HG03439 (cell line): ENCODE measurements around the gene INPP5E.

Source experiments
- ATAC-seq: cut with Tn5 transposase; IDR thresholded peaks from one replicate; pipeline ENCODE4 v1.9.1; 2021; ENCODE audit warnings: mild to moderate bottlenecking, moderate library complexity; ENCODE audit not compliant: unreplicated experiment

The INPP5E gene

DNA sequence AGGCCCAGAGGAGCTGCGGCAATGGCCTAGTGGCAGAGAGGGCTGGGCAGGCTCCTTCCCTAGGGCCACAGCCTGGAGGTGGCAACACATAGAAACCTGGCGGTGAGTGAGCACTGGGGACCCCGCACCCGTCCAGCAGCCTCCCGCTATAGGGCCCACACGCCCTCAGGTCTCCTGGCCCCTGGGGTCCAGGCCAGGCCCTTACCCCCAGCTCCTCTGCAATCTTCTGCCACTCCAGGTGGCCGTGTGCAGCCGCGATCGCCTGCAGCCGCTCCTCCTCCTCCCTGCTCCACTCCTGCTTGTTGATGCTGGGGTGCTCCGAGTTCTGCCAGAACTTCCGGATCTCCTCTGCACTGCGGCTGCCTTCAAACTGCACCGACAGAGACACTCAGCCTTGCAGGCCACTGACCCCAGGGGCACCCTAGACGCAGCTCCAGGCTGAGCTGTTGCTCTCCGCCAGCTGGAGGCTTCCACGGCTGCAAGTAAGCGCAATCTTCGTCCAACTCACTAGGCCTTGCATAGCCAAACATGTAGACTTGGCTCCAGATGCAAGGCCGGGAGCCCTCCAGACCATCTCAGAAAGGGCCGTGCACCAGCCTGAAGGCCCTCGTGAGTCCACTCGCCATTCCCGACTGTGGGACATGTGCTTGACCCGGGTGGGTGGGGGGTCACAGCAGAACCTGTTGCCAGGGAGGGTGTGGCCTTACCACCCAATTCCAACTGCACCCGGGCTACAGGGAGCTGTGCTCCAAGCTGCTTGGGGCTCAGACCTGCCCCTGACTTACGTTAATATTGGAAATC lies 47.7 kb downstream of the INPP5E start:
- ATAC-seq: no peak

DNA sequence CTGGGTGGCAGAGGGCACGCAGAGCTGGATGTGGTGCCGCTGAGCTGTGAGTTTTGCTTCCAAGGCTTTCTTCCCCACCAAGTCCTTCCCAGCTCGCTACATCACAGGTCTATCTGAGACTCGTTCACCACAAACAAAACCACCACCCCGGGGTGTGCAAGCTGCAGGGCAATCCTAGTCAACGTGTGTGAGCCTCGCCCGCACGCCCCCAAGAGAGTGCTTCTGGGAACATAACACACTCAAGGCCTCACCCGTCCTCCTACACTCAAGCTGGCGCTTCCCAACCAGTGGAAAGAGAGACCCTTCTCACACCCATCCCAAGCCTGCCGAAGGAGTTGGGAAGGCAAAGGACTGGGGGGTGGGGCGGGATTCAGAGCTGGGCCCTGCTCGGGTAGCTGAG lies 50.2 kb downstream of the INPP5E start:
- no peak for ATAC-seq

DNA sequence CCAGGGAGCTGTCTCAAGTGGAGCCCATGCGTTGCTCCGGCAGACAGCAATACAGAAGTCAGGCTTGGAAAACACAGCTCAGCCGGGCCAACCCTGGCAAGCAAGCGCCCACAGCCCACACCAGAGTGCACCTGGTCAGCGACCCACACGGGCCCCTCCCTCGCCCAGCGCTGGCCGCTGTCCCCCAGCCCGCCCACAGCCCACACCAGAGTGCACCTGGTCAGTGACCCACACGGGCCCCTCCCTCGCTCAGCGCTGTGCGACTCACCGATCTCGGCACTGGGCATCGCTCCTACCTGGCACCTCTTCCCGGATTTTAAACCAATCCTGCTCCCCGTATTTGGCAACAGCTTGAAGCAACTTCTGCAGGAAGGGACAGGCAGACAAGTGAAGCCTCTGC lies 52.4 kb downstream of the INPP5E start:
- ATAC-seq: no peak

DNA sequence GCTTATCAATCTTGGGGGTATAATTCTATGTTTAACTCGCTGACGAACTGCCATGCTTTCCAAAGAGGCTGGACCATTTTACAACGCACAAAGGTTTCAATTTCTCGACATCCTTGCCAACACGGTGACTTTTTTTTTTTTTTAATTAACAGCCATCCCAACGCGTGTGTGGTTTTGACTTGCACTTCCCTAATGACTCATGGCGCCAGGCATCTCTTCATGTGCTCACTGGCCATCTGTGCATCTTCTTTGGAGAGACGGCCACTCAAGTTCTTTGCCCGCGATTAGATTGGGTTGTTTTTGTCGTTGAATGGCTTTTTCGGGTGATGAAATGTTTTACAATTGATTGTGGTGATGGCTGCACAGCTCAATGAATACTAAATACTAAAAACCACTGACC lies 53.6 kb downstream of the INPP5E start:
- no peak for ATAC-seq

DNA sequence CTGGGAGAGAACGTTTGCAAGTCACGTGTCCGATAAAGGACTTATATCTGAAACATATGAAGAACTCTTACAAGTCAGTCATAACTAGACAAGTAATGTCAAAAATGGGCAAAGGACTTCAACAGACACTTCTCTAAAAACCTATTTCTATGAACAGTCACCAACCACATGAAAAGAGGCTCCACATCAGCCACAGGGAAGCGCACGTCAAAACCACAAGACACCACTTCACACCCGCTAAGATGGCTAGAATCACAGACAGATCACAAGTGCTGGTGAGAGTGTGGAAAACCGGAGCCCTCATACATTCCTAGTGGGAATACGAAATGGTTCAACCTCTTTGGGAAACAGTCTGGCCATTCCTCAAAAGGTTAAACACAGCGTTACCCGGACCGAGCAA lies 54.6 kb downstream of the INPP5E start:
- no peak for ATAC-seq

DNA sequence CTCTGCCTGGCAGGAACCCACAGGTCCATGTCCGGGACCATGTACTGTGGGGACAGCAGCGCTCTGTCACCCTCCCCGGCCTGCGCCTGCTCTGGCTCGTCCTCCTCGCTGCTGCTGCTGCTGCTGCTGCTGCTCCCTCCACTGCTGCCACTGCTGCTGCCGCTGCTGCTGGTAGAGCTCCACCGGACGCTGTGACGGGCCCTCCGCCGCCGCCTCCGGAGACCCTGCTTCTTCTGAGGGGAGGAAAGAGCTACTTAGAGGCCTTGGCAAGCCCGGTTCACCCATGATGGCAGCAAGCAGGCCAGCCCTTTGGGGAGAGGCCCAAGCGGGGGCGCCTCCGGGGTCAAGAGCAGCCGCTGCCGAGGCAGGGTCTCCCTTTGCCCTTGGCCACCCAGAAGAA lies 56.2 kb downstream of the INPP5E start:
- no peak for ATAC-seq

DNA sequence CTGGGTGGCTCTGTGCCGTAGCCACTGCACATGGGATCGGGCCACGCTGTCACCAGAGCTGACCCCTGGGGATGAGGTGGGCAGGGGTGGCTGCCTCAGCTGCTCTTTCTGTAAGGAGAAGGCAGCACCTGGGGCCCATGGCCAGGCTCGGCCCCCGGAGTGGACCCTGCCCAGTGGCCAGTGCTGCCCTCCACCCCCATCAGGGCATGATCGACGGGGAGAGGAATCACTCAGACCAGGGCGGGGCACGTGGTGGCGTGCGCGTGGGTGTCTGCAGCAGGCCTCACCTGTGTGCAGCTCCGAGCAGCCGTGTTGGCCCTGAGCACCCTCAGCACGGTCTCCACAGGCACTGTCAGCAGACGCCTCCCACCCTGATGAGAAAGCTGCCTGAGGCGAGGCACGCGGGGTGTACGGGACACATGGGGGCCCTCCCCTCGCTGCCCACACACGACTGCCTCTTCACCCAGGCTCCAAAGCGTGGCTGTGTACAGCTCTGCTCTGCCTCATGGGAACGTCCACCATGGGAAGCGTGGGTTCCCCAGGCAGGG lies 57.6 kb downstream of the INPP5E start:
- no peak for ATAC-seq

DNA sequence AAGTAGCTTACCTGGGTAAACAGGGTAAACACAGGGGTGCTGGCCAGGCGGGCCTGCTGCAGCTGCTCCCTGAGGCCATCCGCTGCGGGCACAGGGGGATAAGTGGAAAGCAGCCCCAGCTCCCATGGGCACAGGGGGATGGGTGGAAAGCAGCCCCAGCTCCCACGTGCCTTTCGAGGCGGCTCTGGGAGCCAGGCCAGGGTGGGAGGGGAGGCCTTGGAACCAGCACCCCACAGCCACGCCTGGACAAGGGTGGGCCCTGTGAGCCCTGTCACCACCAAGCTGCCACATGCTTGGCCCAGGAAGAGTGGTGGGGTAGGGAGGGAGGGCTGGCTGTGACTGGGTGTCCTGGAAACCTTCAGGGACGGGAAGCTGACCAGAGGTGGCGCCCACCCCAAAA lies 58.3 kb downstream of the INPP5E start:
- ATAC-seq: no peak

DNA sequence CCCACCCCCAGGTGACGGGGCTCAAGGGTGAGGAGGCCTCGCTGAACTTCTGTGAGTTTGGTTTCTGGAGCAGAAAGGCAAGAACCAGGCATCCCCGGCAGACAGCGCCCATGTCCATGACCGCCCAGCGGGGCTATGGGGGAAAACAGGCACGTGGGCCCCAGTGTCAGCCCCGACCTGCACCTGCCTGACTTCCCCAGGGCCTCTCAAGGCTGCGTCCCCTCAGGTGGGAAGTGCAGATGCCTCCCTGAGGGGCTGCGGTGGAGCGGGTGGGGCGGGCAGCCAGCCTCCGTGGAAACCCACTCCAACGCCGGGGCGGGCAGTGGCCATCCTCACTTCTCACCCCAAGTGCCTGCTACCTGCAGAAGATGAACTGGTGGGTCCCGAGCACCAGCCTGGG lies 59.3 kb downstream of the INPP5E start:
- no peak for ATAC-seq

DNA sequence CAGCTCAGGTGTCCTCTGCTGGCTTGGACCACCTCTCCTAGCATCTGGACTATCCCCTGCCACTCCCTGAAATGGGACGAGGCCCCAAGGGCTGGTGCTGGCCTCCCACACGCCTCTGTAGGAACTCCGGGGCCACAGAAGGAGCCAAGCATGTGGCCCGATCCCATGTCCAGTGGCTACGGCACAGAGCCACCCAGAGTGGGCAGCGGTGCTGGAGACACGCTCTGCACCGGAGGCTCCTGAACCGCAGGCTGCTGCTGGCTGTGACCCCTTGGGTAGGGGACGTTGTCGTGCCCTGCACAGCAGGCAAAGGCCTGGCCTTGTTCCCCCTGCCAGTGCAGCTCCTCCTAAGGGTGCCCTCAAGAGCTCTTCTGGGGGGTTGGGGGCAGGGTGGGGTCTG lies 59.8 kb downstream of the INPP5E start:
- no peak for ATAC-seq

DNA sequence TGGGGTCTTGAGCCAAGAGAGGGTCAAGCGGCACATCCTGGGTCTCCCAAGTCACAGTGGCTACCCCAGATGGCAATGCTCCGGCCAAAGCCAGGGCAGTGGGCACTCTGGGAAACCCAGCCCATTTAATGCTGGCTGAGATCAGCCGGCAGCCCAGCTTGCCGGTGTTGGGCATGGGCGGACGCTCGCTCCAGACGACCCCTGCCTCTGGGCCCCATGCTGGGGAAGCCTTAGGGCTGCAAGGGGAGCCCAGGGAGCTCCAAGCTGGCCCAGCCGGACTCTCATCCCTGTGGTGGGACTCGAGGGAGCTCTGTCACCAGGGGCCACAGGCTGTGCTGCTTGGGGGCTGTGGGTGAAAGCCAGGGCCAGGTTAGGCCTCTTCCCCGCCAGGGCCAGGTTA lies 60.2 kb downstream of the INPP5E start:
- no peak for ATAC-seq

DNA sequence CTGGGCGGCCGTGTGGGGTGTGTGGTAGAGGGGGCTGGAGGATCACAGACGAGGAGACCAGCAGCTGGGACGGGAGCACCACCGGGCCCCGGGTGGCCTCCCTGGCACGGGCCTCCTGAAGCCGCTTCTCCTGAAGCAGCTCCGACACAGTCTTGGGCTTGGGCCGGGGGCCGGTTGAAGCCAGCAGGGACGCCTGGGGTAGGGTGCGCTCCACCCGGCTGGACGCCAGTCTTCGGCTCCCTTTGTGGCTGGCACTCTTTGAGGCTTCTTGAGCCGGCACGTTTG lies 60.7 kb downstream of the INPP5E start:
- no peak for ATAC-seq
